ENCODE data around the gene TMEM203. TPM values are rescaled to one million over a fixed set of nuclear protein-coding genes. Genes with fewer than 3 reads are reported as not detected.

The TMEM203 gene
- total and polyA plus RNA-seq, 5 donors from 2014 or later = 20.7 to 148 (median 118) TPM

DNA sequence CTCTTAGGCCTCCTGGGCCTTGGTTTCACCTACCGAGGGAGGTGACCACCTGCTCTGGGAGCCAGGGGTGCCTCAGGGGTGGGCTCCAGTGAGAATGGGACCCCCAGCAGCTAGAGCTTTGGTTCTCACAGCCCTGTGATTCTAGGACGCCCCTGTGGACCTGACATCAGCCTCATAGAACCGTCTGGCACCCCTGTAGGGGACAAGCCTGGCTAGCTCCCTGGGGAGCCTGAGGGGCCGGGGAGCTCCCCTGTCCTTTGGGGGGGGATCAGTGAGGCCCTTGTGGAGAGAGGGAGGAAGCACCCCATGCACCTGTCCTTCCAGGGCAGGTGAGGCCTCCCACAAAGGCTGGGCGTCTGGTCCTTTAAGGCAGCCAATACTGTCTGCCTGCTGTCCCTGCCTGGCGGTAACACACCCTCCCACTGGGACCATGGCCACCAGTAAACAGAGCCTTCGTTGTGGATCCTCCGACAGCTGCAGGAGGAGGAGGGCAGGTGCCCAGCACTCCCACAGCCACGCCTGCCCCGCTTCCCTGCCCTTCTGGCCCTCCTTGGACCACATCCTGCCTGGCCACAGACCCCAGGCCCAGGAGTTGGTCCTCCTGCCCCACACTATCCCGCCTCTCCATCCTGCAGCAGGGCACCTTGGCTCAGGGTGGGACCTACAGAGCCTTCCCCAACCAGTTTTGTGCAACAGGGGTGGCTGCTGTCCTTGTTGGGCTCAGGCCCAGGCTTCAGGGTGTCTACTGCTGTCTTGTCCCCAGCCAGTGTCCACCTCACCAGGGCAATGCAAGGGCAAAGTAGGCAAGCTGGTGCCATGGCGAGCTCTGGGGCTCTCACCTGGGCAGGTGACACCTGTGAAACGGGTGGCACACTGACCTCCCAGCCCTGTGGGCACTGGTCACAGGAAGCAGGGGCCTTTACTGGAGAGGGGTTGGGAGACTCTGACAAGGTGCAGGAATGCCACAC is 32.6 kb upstream of the TMEM203 start:
- peaks cover 0 to 36% (median 14%) of the 10 kb centered on the region in 4 donors for H3K4me1 Mint-ChIP-seq
- Histone ChIP-seq H3K9me3 (ENCODE audit: control insufficient read depth in 2 of 2, low read length in 2 of 2) (no peaks in the 10 kb centered on the region), H3K36me3 (ENCODE audit: control insufficient read depth, insufficient read depth, low read length) (peaks cover 4% of the 10 kb centered on the region), H3K27me3 (ENCODE audit: control insufficient read depth, insufficient read depth, low read length) (no peaks in the 10 kb centered on the region), H3K4me3 (ENCODE audit: low read depth, low read length) (no peak overlapping the region), H3K27ac (ENCODE audit: insufficient read depth, low read length, poor library complexity, severe bottlenecking) (no peak overlapping the region), H3K4me1 (ENCODE audit: control insufficient read depth, insufficient read depth, low read length, poor library complexity, severe bottlenecking) (peaks cover 58% of the 10 kb centered on the region)
- H3K9me3 Mint-ChIP-seq = no peaks in the 10 kb centered on the region
- DNase-seq (no peak), ATAC-seq (ENCODE audit: low read depth in 2 of 2) (no peak)
- H3K4me3 Mint-ChIP-seq = peak overlapping the region in 3 of 4 donors; percentile 35 to 72 (median 58)
- H3K27me3 Mint-ChIP-seq = peaks cover 6% of the 10 kb centered on the region
- peaks cover 8% of the 10 kb centered on the region for H3K36me3 Mint-ChIP-seq
- H3K27ac Mint-ChIP-seq = no peak overlapping the region

DNA sequence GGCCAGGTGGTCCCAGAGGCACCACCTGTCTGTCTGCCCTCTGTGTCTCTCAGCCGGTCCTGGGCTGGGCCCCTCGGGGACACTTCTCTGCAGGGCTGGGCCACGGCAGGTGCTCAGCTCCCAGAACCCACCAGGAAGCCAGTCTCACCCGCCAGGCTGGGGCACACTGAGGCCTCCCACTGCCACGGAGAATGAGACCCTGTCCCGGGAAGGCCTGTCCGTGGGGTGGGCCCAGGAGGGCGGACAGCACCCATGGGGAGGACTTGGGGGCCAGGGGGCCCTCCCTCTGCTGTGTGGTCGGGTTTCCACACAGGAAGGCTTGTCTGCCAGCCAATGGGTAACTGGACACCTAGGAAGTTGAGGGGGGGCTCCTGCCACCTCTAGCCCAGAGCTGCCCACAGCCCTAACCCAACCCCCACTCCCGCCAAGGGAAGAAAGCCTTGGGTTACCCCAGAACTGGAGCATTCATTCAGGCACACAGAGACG is 31.5 kb upstream of the TMEM203 start:
- Histone ChIP-seq H3K4me1 (ENCODE audit: control insufficient read depth, insufficient read depth, low read length, poor library complexity, severe bottlenecking) (peaks cover 49% of the 10 kb centered on the region), H3K9me3 (ENCODE audit: control insufficient read depth in 2 of 2, low read length in 2 of 2) (no peaks in the 10 kb centered on the region), H3K36me3 (ENCODE audit: control insufficient read depth, insufficient read depth, low read length) (no peaks in the 10 kb centered on the region), H3K27ac (ENCODE audit: insufficient read depth, low read length, poor library complexity, severe bottlenecking) (no peak overlapping the region), H3K27me3 (ENCODE audit: control insufficient read depth, insufficient read depth, low read length) (no peaks in the 10 kb centered on the region), H3K4me3 (ENCODE audit: low read depth, low read length) (no peak overlapping the region)
- no peak for DNase-seq
- Mint-ChIP-seq H3K36me3 (no peaks in the 10 kb centered on the region), H3K4me3 (peak overlapping the region in 1 of 4 donors; percentile 25), H3K27ac (no peak overlapping the region), H3K4me1 (peaks cover 0 to 26% (median 7%) of the 10 kb centered on the region in 4 donors), H3K27me3 (peaks cover 6% of the 10 kb centered on the region), H3K9me3 (no peaks in the 10 kb centered on the region)
- no peak for ATAC-seq (ENCODE audit: low read depth in 2 of 2)

GRCh38 chr9:137236238-137236935 is 30.9 kb upstream of the TMEM203 start:
- peaks cover 6% of the 10 kb centered on the region for H3K27me3 Mint-ChIP-seq
- Histone ChIP-seq H3K27ac (ENCODE audit: insufficient read depth, low read length, poor library complexity, severe bottlenecking) (no peak overlapping the region), H3K36me3 (ENCODE audit: control insufficient read depth, insufficient read depth, low read length) (no peaks in the 10 kb centered on the region), H3K4me1 (ENCODE audit: control insufficient read depth, insufficient read depth, low read length, poor library complexity, severe bottlenecking) (peaks cover 45% of the 10 kb centered on the region), H3K9me3 (ENCODE audit: control insufficient read depth in 2 of 2, low read length in 2 of 2) (no peaks in the 10 kb centered on the region), H3K4me3 (ENCODE audit: low read depth, low read length) (no peak overlapping the region), H3K27me3 (ENCODE audit: control insufficient read depth, insufficient read depth, low read length) (no peaks in the 10 kb centered on the region)
- peak; percentile 29 to 33 for ATAC-seq (ENCODE audit: low read depth in 2 of 2)
- peak overlapping the region in 2 of 4 donors; percentile 25 to 46 for H3K4me3 Mint-ChIP-seq
- no peak overlapping the region for H3K27ac Mint-ChIP-seq
- H3K9me3 Mint-ChIP-seq = no peaks in the 10 kb centered on the region
- peaks cover 0 to 26% (median 7%) of the 10 kb centered on the region in 4 donors for H3K4me1 Mint-ChIP-seq
- no peaks in the 10 kb centered on the region for H3K36me3 Mint-ChIP-seq
- DNase-seq = peak; percentile 83 to 87 (median 86)

DNA sequence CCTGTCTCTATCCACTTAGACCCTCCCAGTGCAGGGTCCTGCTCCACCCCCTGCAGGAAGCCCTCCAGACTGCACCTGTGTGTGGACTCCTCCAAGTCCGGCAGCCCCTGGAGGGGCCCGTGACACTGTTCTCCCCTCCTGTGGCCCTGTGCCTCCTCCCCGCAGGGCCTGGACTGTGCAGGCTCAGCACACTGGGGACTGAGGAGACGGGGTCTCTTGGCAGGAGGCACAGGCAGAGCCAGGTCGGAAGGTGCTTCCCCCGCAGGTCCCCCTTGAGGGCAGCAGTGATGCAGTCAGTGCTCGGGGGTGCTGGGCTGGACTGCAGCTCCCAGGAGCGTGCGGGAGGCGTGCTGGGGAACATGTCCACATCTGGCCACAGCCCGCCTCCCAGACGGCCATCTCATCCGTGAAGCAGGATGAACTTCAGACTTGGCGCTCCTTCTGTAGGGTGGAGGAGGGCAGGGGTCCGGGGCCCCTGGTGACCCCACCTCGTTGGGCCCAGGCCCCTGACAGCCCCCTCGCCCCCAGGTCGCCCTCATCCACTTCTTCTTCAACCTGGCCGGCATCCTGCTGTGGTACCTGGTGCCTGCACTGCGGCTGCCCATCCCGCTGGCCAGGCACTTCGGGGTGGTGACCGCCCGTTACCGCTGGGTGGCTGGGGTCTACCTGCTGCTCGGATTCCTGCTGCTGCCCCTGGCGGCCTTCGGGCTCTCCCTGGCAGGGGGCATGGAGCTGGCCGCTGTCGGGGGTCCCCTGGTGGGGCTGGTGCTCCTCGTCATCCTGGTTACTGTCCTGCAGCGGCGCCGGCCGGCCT is 30.2 kb upstream of the TMEM203 start:
- H3K27ac Mint-ChIP-seq = no peak overlapping the region
- peak overlapping the region in 1 of 4 donors; percentile 65 for H3K4me3 Mint-ChIP-seq
- H3K4me1 Mint-ChIP-seq = peaks cover 0 to 22% (median 4%) of the 10 kb centered on the region in 4 donors
- no peaks in the 10 kb centered on the region for H3K27me3 ChIP-seq (ENCODE audit: control insufficient read depth, insufficient read depth, low read length)
- no peaks in the 10 kb centered on the region for H3K9me3 ChIP-seq (ENCODE audit: control insufficient read depth in 2 of 2, low read length in 2 of 2)
- no peaks in the 10 kb centered on the region for H3K9me3 Mint-ChIP-seq
- peaks cover 45% of the 10 kb centered on the region for H3K4me1 ChIP-seq (ENCODE audit: control insufficient read depth, insufficient read depth, low read length, poor library complexity, severe bottlenecking)
- no peak for ATAC-seq (ENCODE audit: low read depth in 2 of 2)
- no peak for DNase-seq
- no peaks in the 10 kb centered on the region for H3K36me3 ChIP-seq (ENCODE audit: control insufficient read depth, insufficient read depth, low read length)
- H3K27ac ChIP-seq (ENCODE audit: insufficient read depth, low read length, poor library complexity, severe bottlenecking) = no peak overlapping the region
- H3K27me3 Mint-ChIP-seq = no peaks in the 10 kb centered on the region
- no peak overlapping the region for H3K4me3 ChIP-seq (ENCODE audit: low read depth, low read length)
- no peaks in the 10 kb centered on the region for H3K36me3 Mint-ChIP-seq

GRCh38 chr9:137234758-137235423 is 29.4 kb upstream of the TMEM203 start:
- Mint-ChIP-seq H3K4me3 (no peak overlapping the region), H3K9me3 (no peaks in the 10 kb centered on the region), H3K27me3 (no peaks in the 10 kb centered on the region), H3K4me1 (peaks cover 0 to 21% (median 3%) of the 10 kb centered on the region in 4 donors), H3K27ac (no peak overlapping the region), H3K36me3 (no peaks in the 10 kb centered on the region)
- no peaks in the 10 kb centered on the region for H3K36me3 ChIP-seq (ENCODE audit: control insufficient read depth, insufficient read depth, low read length)
- no peaks in the 10 kb centered on the region for H3K9me3 ChIP-seq (ENCODE audit: control insufficient read depth in 2 of 2, low read length in 2 of 2)
- DNase-seq = no peak
- no peak overlapping the region for H3K27ac ChIP-seq (ENCODE audit: insufficient read depth, low read length, poor library complexity, severe bottlenecking)
- no peak for ATAC-seq (ENCODE audit: low read depth in 2 of 2)
- no peak overlapping the region for H3K4me3 ChIP-seq (ENCODE audit: low read depth, low read length)
- H3K27me3 ChIP-seq (ENCODE audit: control insufficient read depth, insufficient read depth, low read length) = no peaks in the 10 kb centered on the region
- H3K4me1 ChIP-seq (ENCODE audit: control insufficient read depth, insufficient read depth, low read length, poor library complexity, severe bottlenecking) = peaks cover 39% of the 10 kb centered on the region

DNA sequence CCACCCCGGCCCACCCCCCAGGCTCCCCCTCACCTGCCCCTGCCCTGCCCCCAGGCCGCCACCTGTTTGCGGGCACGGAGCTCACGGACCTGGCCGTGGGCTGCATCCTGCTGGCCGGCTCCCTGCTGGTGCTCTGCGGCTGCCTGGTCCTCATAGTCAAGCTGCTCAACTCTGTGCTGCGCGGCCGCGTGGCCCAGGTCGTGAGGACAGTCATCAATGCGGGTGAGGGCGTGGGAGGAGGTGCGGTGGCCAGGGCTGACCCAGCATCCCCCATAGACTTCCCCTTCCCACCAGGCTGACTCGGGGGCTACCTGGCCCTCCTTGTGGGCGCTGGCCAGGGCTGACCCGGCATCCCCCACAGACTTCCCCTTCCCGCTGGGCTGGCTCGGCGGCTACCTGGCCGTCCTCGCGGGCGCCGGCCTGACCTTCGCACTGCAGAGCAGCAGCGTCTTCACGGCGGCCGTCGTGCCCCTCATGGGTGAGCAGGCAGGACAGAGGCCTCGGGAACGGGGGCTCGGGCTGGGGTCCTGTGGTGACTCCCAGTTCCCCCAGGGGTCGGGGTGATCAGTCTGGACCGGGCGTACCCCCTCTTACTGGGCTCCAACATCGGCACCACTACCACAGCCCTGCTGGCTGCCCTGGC is 28.7 kb upstream of the TMEM203 start:
- Histone ChIP-seq H3K4me1 (ENCODE audit: control insufficient read depth, insufficient read depth, low read length, poor library complexity, severe bottlenecking) (peaks cover 33% of the 10 kb centered on the region), H3K27me3 (ENCODE audit: control insufficient read depth, insufficient read depth, low read length) (no peaks in the 10 kb centered on the region), H3K36me3 (ENCODE audit: control insufficient read depth, insufficient read depth, low read length) (no peaks in the 10 kb centered on the region), H3K9me3 (ENCODE audit: control insufficient read depth in 2 of 2, low read length in 2 of 2) (no peaks in the 10 kb centered on the region), H3K27ac (ENCODE audit: insufficient read depth, low read length, poor library complexity, severe bottlenecking) (no peak overlapping the region), H3K4me3 (ENCODE audit: low read depth, low read length) (no peak overlapping the region)
- Mint-ChIP-seq H3K4me1 (peaks cover 0 to 16% (median 0%) of the 10 kb centered on the region in 4 donors), H3K27me3 (no peaks in the 10 kb centered on the region), H3K36me3 (no peaks in the 10 kb centered on the region), H3K27ac (no peak overlapping the region), H3K4me3 (no peak overlapping the region), H3K9me3 (no peaks in the 10 kb centered on the region)
- ATAC-seq (ENCODE audit: low read depth in 2 of 2) (no peak), DNase-seq (no peak)
